ENCODE data around the gene MS4A3. TPM values are rescaled to one million over a fixed set of nuclear protein-coding genes. Genes with fewer than 3 reads are reported as not detected.
"Not testable (repeated sequence)": the region's sequence is repeated elsewhere in the genome, so short reads cannot be mapped to it uniquely, and the experiment has no call there.

Gene MS4A3, protein sequence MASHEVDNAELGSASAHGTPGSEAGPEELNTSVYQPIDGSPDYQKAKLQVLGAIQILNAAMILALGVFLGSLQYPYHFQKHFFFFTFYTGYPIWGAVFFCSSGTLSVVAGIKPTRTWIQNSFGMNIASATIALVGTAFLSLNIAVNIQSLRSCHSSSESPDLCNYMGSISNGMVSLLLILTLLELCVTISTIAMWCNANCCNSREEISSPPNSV
- total RNA-seq (not detected), polyA plus RNA-seq (0.60 TPM)

DNA sequence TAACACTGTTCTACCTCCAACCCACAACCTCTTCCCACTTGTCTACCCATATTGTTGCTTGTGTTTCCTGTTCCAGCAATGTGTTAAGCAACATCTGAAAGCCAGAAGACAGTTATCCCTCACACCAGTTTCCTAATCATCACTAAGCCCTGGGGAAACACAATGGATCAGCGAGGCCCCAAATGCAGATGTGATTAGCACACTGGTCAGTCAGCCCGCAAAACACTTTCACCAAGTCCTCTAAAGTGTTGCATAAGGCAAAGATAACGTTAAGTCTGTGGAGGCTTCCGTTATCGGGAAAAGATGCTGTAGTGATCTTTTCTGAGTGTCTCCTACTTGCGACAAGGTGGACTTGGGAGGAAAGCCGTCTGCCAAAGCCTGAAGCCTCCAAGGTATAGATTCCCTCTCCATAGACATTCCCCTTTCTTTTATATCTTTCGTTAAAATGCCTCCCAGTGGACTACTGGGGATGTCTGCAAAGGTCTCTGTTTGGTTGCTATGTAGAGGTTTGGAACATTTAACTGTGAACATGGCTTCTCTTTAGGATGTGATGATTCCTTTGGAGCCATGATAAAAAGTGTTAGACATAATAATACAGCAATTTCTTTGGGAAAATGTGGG, at the start of gene MS4A3:
MS4A3 (plus strand) TSS at position 317 of the 621 bp plus-strand sequence. CDS start 4,496 bp downstream, outside the sequence.
- POLR2A ChIA-PET = no interaction called here
- no peaks in the 10 kb centered on the region for H3K4me1 Mint-ChIP-seq

DNA sequence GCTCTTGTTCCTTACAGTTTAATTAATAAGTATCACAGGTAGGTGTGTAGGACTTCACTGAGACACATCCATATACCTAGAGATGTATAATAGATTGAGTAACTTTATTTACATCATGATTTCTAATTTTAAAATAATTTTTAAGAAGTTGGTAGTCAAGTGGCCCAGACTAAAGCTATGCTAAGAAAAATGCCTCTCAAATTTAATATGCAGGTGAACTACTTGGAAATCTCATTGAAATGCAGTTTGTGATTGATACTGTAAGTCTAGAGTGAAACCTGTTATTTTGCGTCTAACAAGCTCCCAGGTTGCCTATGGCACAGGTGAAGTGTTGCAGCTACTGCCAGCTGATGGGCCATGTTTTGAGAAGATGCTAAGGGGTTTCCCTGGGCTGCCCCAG, 39.6 kb upstream of the MS4A3 start, which contains the start of gene OOSP4B:
OOSP4B (plus strand) TSS at position 301 of the 400 bp plus-strand sequence.
- peaks cover 0 to 4% (median 0%) of the 10 kb centered on the region in 5 donors for H3K9me3 Mint-ChIP-seq
- Histone ChIP-seq H3K9me3 (ENCODE audit: low read length) (no peaks in the 10 kb centered on the region), H3K27ac (ENCODE audit: low read depth, low read length) (no peak within 1 kb of the TSS), H3K36me3 (ENCODE audit: insufficient read depth, low read length) (no peaks in the 10 kb centered on the region), H3K4me3 (ENCODE audit: low read length) (no peak within 1 kb of the TSS), H3K4me1 (ENCODE audit: insufficient read depth, low read length) (no peaks in the 10 kb centered on the region), H3K27me3 (ENCODE audit: insufficient read depth, low read length, poor library complexity, severe bottlenecking) (no peaks in the 10 kb centered on the region)
- DNase-seq = no peak
- no peak within 1 kb of the TSS for H3K27ac Mint-ChIP-seq
- H3K36me3 Mint-ChIP-seq = no peaks in the 10 kb centered on the region
- H3K4me3 Mint-ChIP-seq = no peak within 1 kb of the TSS
- ChIA-PET CTCF (no interaction called here), POLR2A (no interaction called here)
- no peaks in the 10 kb centered on the region for H3K4me1 Mint-ChIP-seq
- H3K27me3 Mint-ChIP-seq = peaks cover 6 to 16% of the 10 kb centered on the region in 2 donors

More for the DNA sequence above, at the start of gene MS4A3:
- H3K36me3 ChIP-seq (ENCODE audit: insufficient read depth, low read length) = no peaks in the 10 kb centered on the region
- Mint-ChIP-seq H3K9me3 (peaks cover 0 to 12% (median 0%) of the 10 kb centered on the region in 5 donors), H3K36me3 (no peaks in the 10 kb centered on the region), H3K27me3 (peaks cover 4 to 9% of the 10 kb centered on the region in 2 donors), H3K4me3 (no peak within 1 kb of the TSS), H3K27ac (peak within 1 kb of the TSS in 1 of 8 donors; percentile 36)
- no peak within 1 kb of the TSS for H3K4me3 ChIP-seq (ENCODE audit: low read length)
- DNase-seq = no peak
- CTCF ChIA-PET = no interaction called here
- no peak within 1 kb of the TSS for H3K27ac ChIP-seq (ENCODE audit: low read depth, low read length)
- no peaks in the 10 kb centered on the region for H3K4me1 ChIP-seq (ENCODE audit: insufficient read depth, low read length)
- no peaks in the 10 kb centered on the region for H3K27me3 ChIP-seq (ENCODE audit: insufficient read depth, low read length, poor library complexity, severe bottlenecking)
- H3K9me3 ChIP-seq (ENCODE audit: low read length) = no peaks in the 10 kb centered on the region

DNA sequence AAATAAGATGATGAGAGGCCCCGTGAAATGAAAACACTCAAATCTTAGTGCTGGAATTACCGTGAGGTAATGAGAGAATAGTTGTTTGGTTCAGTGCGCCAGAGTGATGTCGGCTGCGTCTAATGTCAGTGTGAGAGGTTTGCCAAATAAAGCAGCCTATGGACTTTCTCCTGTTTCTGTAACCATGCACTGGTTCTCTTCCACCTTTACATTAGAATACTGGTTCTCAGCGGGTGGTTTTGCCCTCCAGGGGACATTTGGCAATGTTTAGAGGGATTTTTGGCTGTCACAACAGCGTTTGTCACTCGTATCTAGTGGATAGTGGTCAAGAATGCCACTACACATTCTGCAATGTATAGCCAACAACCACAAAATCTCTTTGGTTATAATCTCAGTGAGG, 38.4 kb upstream of the MS4A3 start:
- Histone ChIP-seq H3K36me3 (ENCODE audit: insufficient read depth, low read length) (no peaks in the 10 kb centered on the region), H3K4me1 (ENCODE audit: insufficient read depth, low read length) (no peaks in the 10 kb centered on the region), H3K27me3 (ENCODE audit: insufficient read depth, low read length, poor library complexity, severe bottlenecking) (no peaks in the 10 kb centered on the region), H3K9me3 (ENCODE audit: low read length) (no peaks in the 10 kb centered on the region), H3K4me3 (ENCODE audit: low read length) (no peak overlapping the region), H3K27ac (ENCODE audit: low read depth, low read length) (no peak overlapping the region)
- CTCF ChIA-PET = no interaction called here
- Mint-ChIP-seq H3K27ac (no peak overlapping the region), H3K4me3 (no peak overlapping the region), H3K27me3 (peaks cover 6 to 16% of the 10 kb centered on the region in 2 donors), H3K36me3 (no peaks in the 10 kb centered on the region), H3K9me3 (peaks cover 0 to 4% (median 0%) of the 10 kb centered on the region in 5 donors), H3K4me1 (no peaks in the 10 kb centered on the region)
- DNase-seq = no peak
- POLR2A ChIA-PET = no interaction called here

DNA sequence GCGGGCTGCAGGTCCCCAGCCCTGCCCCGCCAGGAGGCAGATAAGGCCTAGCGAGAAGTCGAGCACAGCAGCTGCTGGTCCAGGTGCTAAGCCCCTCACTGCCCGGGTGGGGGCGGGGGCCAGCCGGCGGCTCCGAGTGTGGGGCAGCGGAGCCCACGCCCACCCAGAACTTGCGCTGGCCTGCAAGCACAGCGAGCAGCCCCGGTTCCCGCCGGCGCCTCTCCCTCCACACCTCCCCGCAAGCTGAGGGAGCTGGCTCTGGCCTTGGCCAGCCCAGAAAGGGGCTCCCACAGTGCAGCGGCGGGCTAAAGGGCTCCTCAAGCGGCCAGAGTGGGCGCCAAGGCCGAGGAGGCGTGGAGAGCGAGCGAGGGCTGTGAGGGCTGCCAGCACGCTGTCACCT, 36.1 kb upstream of the MS4A3 start:
- H3K27ac ChIP-seq (ENCODE audit: low read depth, low read length); H3K9me3 Mint-ChIP-seq: not testable (repeated sequence)

DNA sequence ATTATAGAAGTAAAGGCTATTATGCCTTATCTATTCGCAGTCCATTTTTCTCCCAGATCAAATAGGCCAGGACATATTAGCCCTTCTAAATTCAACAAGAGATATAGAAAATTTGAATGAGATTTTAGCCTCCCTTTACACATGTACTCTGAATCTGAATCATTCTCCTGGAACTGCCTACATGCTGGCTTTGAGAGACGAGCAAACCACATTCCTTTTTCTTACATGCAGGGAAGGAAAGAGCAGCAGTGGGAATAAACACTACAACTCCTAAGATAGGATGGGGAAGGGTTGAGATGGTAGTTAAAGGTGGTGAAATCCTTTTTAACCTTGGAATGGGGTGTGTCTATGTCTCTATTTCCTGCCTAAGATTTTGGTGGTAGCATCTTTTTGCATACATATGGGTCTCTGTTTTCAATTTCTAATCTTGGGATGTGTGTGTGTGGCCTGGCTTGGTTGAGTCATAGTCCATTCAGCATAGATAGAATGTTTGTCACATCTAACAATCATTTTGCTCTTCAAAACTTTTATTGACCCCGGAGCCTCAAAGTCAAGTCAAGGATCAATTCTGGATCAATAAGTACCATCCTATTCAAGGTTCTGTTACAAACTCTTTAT, 27.3 kb upstream of the MS4A3 start:
- Histone ChIP-seq H3K9me3 (ENCODE audit: low read length) (no peaks in the 10 kb centered on the region), H3K27me3 (ENCODE audit: insufficient read depth, low read length, poor library complexity, severe bottlenecking) (no peaks in the 10 kb centered on the region), H3K4me3 (ENCODE audit: low read length) (no peak overlapping the region), H3K4me1 (ENCODE audit: insufficient read depth, low read length) (no peaks in the 10 kb centered on the region), H3K27ac (ENCODE audit: low read depth, low read length) (no peak overlapping the region), H3K36me3 (ENCODE audit: insufficient read depth, low read length) (no peaks in the 10 kb centered on the region)
- CTCF ChIA-PET = no interaction called here
- POLR2A ChIA-PET = no interaction called here
- no peaks in the 10 kb centered on the region for H3K36me3 Mint-ChIP-seq
- DNase-seq = no peak
- no peak overlapping the region for H3K27ac Mint-ChIP-seq
- H3K4me3 Mint-ChIP-seq = no peak overlapping the region
- no peaks in the 10 kb centered on the region for H3K27me3 Mint-ChIP-seq
- H3K4me1 Mint-ChIP-seq = no peaks in the 10 kb centered on the region
- peaks cover 0 to 3% (median 0%) of the 10 kb centered on the region in 5 donors for H3K9me3 Mint-ChIP-seq

More for the DNA sequence above, 36.1 kb upstream of the MS4A3 start:
- H3K9me3 ChIP-seq (ENCODE audit: low read length); H3K4me3 ChIP-seq (ENCODE audit: low read length); CTCF ChIA-PET; H3K4me3 Mint-ChIP-seq; POLR2A ChIA-PET; H3K4me1 Mint-ChIP-seq; H3K36me3 Mint-ChIP-seq; H3K36me3 ChIP-seq (ENCODE audit: insufficient read depth, low read length); H3K27ac Mint-ChIP-seq; H3K4me1 ChIP-seq (ENCODE audit: insufficient read depth, low read length); DNase-seq; H3K27me3 ChIP-seq (ENCODE audit: insufficient read depth, low read length, poor library complexity, severe bottlenecking): not testable (repeated sequence)
- peaks cover 6 to 14% of the 10 kb centered on the region in 2 donors for H3K27me3 Mint-ChIP-seq

DNA sequence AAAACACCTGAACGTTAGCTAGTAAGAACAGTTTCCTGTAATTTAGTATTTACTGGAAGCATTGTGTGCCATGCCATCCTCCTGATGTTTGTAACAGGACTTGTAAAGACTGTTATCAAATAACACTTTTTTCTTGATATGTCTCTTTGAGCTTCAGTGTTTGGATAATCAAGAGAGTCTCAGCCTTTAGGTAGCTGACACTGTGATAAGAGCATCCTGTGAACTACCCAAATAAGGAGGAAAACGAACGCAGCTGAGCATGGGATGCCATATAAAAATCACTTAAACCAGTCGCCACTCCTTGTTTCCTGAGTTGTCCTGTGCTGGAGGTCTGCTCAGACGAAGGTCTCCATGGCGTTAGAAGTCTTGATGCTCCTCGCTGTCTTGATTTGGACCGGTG, 16.4 kb upstream of the MS4A3 start, which contains the start of gene OOSP2:
OOSP2 (plus strand) TSS at position 301 of the 400 bp plus-strand sequence; CDS start at position 352, 51 bp downstream.
- H3K4me1 Mint-ChIP-seq = no peaks in the 10 kb centered on the region
- Histone ChIP-seq H3K27me3 (ENCODE audit: insufficient read depth, low read length, poor library complexity, severe bottlenecking) (no peaks in the 10 kb centered on the region), H3K4me3 (ENCODE audit: low read length) (no peak within 1 kb of the TSS), H3K36me3 (ENCODE audit: insufficient read depth, low read length) (no peaks in the 10 kb centered on the region), H3K4me1 (ENCODE audit: insufficient read depth, low read length) (no peaks in the 10 kb centered on the region), H3K9me3 (ENCODE audit: low read length) (no peaks in the 10 kb centered on the region), H3K27ac (ENCODE audit: low read depth, low read length) (no peak within 1 kb of the TSS)
- CTCF ChIA-PET = no interaction called here
- POLR2A ChIA-PET = no interaction called here
- peaks cover 0 to 12% of the 10 kb centered on the region in 2 donors for H3K27me3 Mint-ChIP-seq
- H3K4me3 Mint-ChIP-seq = no peak within 1 kb of the TSS
- no peak within 1 kb of the TSS for H3K27ac Mint-ChIP-seq
- H3K36me3 Mint-ChIP-seq = no peaks in the 10 kb centered on the region
- no peak for DNase-seq
- H3K9me3 Mint-ChIP-seq = no peaks in the 10 kb centered on the region

DNA sequence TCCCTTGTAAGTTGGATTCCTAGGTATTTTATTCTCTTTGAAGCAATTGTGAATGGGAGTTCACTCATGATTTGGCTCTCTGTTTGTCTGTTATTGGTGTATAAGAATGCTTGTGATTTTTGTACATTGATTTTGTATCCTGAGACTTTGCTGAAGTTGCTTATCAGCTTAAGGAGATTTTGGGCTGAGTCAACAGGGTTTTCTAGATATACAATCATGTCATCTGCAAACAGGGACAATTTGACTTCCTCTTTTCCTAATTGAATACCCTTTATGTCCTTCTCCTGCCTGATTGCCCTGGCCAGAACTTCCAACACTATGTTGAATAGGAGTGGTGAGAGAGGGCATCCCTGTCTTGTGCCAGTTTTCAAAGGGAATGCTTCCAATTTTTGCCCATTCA, 6.0 kb upstream of the MS4A3 start:
- H3K4me1 Mint-ChIP-seq; H3K27me3 ChIP-seq (ENCODE audit: insufficient read depth, low read length, poor library complexity, severe bottlenecking); H3K4me1 ChIP-seq (ENCODE audit: insufficient read depth, low read length); H3K4me3 Mint-ChIP-seq; H3K9me3 Mint-ChIP-seq; H3K4me3 ChIP-seq (ENCODE audit: low read length); H3K27me3 Mint-ChIP-seq; DNase-seq; H3K36me3 ChIP-seq (ENCODE audit: insufficient read depth, low read length); CTCF ChIA-PET; H3K27ac ChIP-seq (ENCODE audit: low read depth, low read length); H3K36me3 Mint-ChIP-seq; H3K9me3 ChIP-seq (ENCODE audit: low read length); H3K27ac Mint-ChIP-seq; POLR2A ChIA-PET: not testable (repeated sequence)

DNA sequence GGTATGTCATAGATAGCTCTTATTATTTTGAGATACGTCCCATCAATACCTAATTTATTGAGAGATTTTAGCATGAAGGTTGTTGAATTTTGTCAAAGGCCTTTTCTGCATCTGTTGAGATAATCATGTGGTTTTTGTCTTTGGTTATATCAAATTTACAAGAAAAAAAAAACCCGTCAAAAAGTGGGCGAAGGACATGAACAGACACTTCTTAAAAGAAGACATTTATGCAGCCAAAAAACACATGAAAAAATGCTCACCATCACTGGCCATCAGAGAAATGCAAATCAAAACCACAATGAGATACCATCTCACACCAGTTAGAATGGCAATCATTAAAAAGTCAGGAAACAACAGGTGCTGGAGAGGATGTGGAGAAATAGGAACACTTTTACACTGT, 5.6 kb upstream of the MS4A3 start:
- DNase-seq; H3K4me3 Mint-ChIP-seq; H3K9me3 Mint-ChIP-seq; H3K9me3 ChIP-seq (ENCODE audit: low read length); CTCF ChIA-PET; H3K4me1 ChIP-seq (ENCODE audit: insufficient read depth, low read length); H3K27me3 ChIP-seq (ENCODE audit: insufficient read depth, low read length, poor library complexity, severe bottlenecking); H3K36me3 ChIP-seq (ENCODE audit: insufficient read depth, low read length); H3K4me1 Mint-ChIP-seq; H3K27ac Mint-ChIP-seq; H3K27me3 Mint-ChIP-seq; H3K36me3 Mint-ChIP-seq; H3K4me3 ChIP-seq (ENCODE audit: low read length); H3K27ac ChIP-seq (ENCODE audit: low read depth, low read length); POLR2A ChIA-PET: not testable (repeated sequence)
